Measurements from ENCODE around the gene RMI2. TPM values are rescaled to one million over a fixed set of nuclear protein-coding genes. Genes with fewer than 3 reads are reported as not detected.

The RMI2 gene
- total RNA-seq, 1 experiment from 2014 or later: 46.9 TPM

DNA sequence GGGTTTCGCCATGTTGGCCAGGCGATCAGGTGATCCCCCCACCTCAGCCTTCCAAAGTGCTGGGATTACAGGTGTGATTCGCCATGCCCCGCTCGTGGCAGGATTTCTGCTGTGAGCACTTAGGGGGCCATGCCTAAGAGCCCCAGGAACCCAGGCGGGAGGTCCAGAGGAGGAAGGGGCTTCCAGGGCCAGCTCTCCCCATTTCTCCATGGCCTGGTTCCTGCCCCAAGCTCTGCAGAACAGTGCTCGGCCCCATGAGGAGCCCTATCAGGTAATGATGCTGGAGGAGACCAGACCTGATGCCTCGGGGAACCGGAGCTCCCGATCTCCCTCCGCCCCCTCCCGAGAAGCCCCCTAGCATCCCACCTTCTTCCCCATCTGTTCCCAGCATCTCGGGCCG is 53.6 kb downstream of the RMI2 start:
- no peak for DNase-seq (ENCODE audit: low read depth)

DNA sequence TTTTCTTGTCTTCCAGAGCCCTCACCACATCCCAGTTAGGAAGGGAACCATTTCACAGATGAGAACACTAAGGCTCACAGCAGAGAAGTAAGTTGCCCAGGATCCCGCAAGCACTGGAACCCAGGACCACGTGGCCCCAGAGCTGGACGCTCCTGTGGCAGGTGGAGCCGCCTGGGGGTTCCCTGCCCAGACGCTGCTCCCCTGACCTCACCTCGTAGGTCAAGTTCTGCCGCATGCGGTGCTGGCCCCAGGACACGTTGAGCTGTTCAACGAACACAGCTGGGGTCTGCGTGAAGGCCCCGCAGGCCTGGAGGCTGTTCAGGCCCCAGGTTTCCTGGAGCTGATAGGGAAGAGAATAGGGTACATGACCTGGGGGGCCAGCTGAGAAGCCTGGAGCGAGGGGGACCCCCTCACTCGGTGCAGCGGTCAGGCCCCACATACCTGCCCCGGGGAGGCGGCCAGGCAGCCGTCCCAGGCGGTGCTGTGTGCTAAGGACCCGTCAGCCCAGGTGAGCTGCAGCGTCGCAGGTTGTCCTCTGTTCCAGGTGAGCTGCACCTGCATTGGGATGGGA is 54.1 kb downstream of the RMI2 start:
- no peak for DNase-seq (ENCODE audit: low read depth)

DNA sequence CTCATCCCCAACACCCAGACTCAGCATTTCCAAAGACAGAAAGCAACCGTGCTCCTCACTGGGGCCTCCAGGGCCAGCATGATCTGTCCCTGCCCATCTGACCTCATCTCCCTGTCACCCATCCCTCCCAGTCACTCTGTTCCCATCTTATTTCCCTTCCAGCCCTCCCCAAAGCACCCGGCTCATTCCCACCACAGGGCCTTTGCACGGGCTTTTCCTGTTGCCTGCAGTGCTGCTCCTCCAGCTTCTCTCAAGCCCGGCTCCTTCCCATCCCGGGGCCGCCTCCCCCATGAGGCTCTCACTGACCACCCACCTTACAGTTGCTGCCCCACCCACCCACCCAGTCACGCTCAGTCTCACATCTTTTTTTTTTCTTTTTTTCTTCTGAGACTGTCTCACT is 54.8 kb downstream of the RMI2 start:
- DNase-seq (ENCODE audit: low read depth): no peak

Other genes starting within 250 kb of the RMI2 start
- gene SOCS1, start 89.3 kb upstream of the RMI2 start, total RNA-seq (2014; rRNA removed; shearing (Covaris generic)): 6.6 and 8.3 TPM in 2 replicates
- not detected in 2 replicates for gene TNP2, start 76.1 kb upstream of the RMI2 start, total RNA-seq (2014; rRNA removed; shearing (Covaris generic))
- not detected in 2 replicates for gene PRM3, start 71.8 kb upstream of the RMI2 start, total RNA-seq (2014; rRNA removed; shearing (Covaris generic))
- not detected in 2 replicates for gene PRM2, start 69.0 kb upstream of the RMI2 start, total RNA-seq (2014; rRNA removed; shearing (Covaris generic))
- not detected in 2 replicates for gene PRM1, start 64.1 kb upstream of the RMI2 start, total RNA-seq (2014; rRNA removed; shearing (Covaris generic))
- gene LITAF, start 241.5 kb downstream of the RMI2 start, total RNA-seq (2014; rRNA removed; shearing (Covaris generic)): 68.6 and 95.0 TPM in 2 replicates

Measured in M059J (cell line).